Adrenal gland (tissue), 5 donors: ENCODE results near the gene SLC8A2.
"Not testable (repeated sequence)": the region's sequence is repeated elsewhere in the genome, so short reads cannot be mapped to it uniquely, and the experiment has no call there.

Experiments
- CTCF ChIP-seq, 6 experiments: fragments of 450-650 bp in 4 of 6; fragments of 200-600 bp in 2 of 6; sonication (generic) in 1 of 6; IDR thresholded peaks; 1 replicate in 5 of 6; 2 replicates in 1 of 6; pipeline versions ENCODE4 v1.5.1 to v1.8.0; 2016 to 2021; ENCODE audit warnings: antibody characterized with exemption in 6 of 6, mild to moderate bottlenecking in 2 of 6, moderate library complexity in 1 of 6
- POLR2A ChIP-seq, 2 donors: fragments of 450-650 bp; IDR thresholded peaks; one replicate each; pipeline ENCODE4 v1.6.1; 2017; ENCODE audit warnings: antibody characterized with exemption in 2 of 2, mild to moderate bottlenecking in 2 of 2, moderate library complexity in 1 of 2
- donor health status: DM: no; HTN: no; CAD: no.

- TF ChIP-seq CTCF, POLR2A (IDR thresholded peaks at IDR 0.05): not testable (repeated sequence)
These were observed 84.1 kb downstream of the SLC8A2 start for GRCh38 chr19:47387623-47388022.
